ENCODE measurements around the gene EXOC6.

EXOC6 gene, protein sequence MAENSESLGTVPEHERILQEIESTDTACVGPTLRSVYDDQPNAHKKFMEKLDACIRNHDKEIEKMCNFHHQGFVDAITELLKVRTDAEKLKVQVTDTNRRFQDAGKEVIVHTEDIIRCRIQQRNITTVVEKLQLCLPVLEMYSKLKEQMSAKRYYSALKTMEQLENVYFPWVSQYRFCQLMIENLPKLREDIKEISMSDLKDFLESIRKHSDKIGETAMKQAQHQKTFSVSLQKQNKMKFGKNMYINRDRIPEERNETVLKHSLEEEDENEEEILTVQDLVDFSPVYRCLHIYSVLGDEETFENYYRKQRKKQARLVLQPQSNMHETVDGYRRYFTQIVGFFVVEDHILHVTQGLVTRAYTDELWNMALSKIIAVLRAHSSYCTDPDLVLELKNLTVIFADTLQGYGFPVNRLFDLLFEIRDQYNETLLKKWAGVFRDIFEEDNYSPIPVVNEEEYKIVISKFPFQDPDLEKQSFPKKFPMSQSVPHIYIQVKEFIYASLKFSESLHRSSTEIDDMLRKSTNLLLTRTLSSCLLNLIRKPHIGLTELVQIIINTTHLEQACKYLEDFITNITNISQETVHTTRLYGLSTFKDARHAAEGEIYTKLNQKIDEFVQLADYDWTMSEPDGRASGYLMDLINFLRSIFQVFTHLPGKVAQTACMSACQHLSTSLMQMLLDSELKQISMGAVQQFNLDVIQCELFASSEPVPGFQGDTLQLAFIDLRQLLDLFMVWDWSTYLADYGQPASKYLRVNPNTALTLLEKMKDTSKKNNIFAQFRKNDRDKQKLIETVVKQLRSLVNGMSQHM

DNA sequence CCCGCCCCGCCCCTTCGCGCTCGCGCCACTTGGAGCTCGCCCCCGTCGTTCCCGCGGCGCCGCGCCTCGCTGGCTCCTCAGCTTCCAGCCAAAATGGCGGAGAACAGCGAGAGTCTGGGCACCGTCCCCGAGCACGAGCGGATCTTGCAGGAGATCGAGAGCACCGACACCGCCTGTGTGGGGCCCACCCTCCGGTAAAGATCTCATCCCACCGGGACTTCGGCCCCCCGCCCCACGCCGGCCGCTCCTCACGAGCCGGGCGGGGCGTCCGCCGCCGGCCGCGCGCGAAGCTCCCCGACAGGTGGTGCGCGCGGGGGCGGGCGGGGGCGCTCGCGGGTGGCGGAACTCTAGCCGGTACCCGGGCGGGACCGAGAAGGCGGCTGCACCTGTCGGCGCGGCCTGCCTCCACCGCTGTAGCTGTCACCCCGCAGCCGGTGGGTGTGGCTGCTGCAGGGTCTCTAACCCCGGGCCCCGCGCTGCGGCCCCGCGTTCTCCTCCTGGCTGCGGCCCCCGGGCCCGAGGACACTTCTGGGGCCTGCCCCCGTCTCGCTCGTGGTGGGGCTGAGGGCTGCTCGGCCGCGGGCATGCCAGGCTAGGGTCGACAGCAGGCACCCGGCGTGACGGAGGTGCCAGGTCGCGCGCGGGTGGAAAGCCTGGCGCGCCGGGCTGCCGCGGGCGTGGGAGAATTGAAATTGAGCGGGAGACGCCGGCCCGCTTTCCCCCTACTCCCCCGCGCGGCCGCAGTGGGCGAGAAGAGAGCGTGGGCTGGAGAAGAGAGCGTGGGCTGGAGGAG is at the start of gene EXOC6:
TSS of gene EXOC6 (plus strand) at position 80 of the 793 bp plus-strand sequence. CDS start at position 94, 14 bp downstream.
- peak within 1 kb of the TSS; percentile 98 for H3K4me3 ChIP-seq (ENCODE audit: low read length)
- no peak for TF ChIP-seq ZNF274 (IDR thresholded peaks at IDR 0.05; ENCODE audit: low read depth, low read length)

DNA sequence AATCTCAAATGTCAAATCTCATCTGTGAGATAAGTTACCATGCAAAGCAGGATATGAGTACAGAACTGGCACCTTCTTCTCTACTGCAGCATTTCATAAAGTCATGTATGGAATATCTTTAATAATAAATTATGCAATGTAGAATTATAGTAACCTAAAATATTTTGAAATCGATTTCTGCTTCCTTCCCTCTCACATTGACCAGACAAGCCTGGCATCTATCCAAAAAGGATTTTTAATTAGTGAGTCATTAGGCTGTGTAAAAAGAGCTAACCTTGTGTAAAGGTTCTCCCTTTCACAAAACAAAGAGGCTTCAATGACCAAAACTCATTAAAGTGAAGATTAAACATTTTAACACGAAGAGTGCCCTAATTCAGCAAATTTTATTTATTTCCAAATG is 48.8 kb upstream of the EXOC6 start:
- H3K4me3 ChIP-seq (ENCODE audit: low read length) = no peak overlapping the region
- no peak for TF ChIP-seq ZNF274 (IDR thresholded peaks at IDR 0.05; ENCODE audit: low read depth, low read length)

DNA sequence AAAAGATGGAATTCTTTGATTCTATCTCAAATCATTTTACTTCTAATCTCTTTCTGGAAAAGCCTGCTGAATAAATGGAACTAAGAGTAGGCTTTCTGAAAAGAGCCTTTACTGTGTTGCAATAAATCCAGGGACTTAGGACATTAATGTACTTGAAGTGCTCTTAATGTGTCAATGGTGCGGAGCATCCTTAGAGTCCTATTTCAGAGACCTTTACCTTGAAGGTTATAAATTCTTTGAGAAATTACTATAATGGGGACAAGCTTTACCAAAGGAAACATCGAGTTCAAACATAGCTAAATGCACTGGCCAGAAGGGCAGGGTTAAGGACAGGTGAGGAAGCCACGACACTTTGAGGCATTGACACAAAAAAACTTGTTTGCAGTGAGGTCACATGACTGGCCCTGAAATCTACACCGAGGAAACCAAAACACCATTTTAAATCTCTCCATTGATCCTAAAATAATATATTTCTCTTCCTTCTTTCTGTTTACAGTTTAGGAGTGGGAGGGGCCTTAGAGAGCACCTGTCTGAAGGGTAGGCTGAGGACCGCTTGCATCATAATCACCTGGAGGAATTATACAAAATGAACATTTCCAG is 48.1 kb upstream of the EXOC6 start:
- TF ChIP-seq ZNF274 (IDR thresholded peaks at IDR 0.05; ENCODE audit: low read depth, low read length) = no peak
- H3K4me3 ChIP-seq (ENCODE audit: low read length) = no peak overlapping the region

DNA sequence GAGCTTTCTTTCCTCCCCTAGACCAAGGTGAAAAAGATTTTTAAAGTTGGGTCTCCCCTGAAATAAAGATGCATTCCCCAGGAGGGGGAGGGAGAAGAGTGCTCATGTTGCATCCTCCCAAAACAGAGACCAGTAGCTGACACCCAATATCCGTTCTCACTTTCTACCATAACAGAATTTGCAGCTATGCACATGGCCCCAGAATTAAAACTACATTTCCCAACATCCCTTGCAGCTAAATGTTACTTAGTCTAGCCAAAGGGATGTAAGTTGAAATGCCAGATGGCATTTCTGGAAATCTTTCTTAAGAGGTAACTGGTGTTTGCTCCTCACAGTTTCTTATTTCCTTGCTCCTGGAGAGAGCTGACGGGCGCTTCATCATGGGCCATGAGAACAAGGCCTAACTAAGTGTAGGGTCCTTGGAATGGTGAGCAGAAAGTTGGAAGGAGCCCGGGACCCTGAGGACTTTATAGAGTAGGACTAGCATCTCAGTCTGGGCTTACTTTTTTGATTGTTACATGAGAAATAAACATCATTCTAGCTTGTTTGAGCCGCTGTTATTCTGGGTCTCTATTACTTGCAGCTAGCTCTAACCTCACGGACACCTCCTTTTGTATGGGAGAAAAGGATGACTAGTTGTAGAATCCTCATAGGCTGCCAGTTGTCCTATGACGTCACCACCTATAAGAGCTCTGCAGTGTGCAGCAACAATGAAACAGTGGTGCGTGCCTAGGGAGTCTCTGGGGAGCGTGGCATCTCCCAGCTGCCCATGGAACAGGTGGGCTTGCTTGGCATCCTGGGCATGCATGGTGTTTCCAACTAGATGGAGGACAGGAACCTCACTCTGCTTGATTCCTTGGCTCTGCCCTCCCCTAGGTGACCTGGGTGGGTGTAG is 46.1 kb upstream of the EXOC6 start:
- TF ChIP-seq ZNF274 (IDR thresholded peaks at IDR 0.05; ENCODE audit: low read depth, low read length) = no peak
- no peak overlapping the region for H3K4me3 ChIP-seq (ENCODE audit: low read length)

DNA sequence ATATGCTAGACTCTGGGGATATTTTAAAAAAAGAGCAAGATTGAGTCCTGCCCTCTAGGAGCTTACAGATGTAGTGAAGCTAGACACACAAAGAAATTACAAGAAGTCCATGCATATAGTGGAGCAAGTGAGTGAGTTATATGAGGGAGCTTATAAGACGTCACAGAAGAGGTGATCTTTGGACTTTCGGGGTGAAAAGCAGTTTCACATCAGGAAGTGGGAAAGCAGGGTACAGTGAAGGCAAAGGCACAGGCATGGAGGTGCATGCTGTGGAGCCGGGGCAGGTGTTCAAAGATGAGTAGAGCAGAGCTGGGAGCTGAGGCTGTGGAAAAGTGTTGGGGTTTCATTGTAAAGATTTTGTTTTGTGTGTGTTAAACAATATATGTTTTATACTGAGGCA is 38.5 kb upstream of the EXOC6 start:
- no peak overlapping the region for H3K4me3 ChIP-seq (ENCODE audit: low read length)
- no peak for TF ChIP-seq ZNF274 (IDR thresholded peaks at IDR 0.05; ENCODE audit: low read depth, low read length)

DNA sequence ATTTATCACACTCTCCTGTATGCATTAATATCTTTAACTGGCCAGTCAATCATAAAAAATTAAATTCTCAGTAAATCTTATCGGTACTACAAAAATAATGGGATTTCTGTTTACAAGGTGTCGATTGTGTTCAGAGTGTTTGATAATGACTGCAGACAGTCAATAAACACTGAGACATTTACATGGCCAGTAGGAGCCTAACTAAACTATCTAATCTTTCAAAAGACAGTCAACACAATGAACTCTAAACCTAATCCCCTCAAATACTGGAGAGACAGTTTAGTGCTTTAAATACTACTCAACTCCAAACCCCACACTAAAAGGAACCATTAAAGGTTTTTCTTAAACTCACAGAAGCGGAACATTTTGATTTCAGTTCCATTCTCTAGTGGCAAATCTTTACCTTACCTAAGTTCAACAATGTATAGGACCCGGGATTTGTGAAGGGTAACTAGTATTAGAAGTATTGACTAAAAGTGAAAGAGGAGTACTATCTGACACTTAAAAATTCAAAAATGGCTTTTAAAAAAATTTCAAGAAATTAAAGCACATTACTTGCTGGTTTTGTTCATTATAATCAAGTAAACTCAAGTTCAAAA is 37.3 kb upstream of the EXOC6 start:
- TF ChIP-seq ZNF274 (IDR thresholded peaks at IDR 0.05; ENCODE audit: low read depth, low read length) = no peak
- H3K4me3 ChIP-seq (ENCODE audit: low read length) = no peak overlapping the region

DNA sequence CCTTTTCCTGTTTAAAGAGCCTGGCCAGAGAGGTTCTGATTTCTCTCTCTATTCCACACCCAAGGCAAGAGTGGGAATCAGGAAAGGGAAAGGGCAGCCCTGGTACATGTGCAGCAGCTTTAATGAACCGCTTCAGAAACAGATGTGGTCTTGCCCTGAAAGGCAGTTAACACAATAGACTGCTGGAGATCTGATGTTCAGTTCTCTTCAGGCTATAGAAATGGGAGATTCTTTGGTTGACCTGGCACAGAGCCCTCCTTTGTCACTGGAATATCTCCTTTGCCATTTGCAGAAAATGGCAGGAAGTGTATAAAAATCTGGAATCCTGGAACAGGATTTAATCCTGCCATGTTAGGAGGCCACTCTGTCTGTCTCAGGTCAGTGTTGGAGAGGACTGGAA is 36.3 kb upstream of the EXOC6 start:
- no peak for TF ChIP-seq ZNF274 (IDR thresholded peaks at IDR 0.05; ENCODE audit: low read depth, low read length)
- no peak overlapping the region for H3K4me3 ChIP-seq (ENCODE audit: low read length)

DNA sequence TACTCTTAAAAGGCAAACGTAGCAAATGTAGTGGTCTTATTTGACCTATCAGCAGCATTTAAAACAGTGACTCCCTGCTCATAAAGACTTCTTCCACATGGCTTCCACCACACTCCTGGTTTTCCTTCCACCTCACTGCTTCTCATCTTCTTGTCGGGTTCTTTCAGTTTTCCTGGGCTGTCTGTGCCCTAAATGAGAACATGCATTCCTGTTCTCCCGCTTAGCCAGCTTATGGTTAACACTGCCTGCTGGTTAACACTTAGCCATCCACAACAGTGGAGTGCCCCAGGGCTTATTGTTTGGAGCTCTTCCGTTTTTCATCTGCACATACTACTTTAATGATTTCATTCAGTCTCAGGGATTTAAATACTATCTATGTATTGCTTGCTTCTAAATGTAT is 34.3 kb upstream of the EXOC6 start:
- TF ChIP-seq ZNF274 (IDR thresholded peaks at IDR 0.05; ENCODE audit: low read depth, low read length) = no peak
- no peak overlapping the region for H3K4me3 ChIP-seq (ENCODE audit: low read length)

DNA sequence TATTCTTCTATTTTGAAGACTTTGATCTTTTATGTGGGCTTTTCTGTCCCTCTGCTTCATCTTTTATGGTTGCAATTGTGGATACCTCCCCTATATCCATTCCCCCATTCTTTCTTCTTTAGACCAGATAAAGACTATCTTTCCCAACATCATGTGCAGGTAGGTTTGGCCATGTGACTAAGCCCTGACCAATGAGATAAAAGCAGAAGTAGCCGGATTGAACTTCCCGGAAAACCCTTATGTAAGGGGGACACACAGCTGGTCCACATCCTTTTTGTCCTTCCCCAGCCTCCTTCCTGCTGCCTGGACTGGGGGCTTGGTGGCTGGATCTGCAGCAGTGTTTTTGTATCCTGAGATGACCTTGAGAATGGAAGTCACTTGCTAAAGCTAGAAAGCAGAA is 33.5 kb upstream of the EXOC6 start:
- no peak for TF ChIP-seq ZNF274 (IDR thresholded peaks at IDR 0.05; ENCODE audit: low read depth, low read length)
- no peak overlapping the region for H3K4me3 ChIP-seq (ENCODE audit: low read length)

DNA sequence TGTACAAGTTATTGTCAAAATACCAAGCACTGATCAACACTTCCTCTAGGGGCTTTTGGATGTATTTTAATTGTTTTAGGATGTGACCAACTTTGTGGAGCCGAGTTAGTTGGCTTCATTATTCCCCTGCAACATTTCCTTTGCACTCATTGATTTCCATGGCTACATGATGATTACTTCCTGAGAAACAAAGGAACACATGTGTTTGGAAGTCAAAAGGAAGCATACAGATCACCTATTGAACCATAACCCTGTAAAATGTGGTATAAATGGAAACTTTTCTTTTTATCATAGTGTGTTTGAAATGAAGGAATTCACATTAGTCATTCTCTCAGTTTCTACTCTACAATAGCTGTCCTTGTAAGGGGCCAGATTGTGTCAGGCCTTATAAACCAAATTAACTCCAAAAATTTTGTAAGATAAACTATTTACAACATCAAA is 32.2 kb upstream of the EXOC6 start:
- no peak for TF ChIP-seq ZNF274 (IDR thresholded peaks at IDR 0.05; ENCODE audit: low read depth, low read length)
- no peak overlapping the region for H3K4me3 ChIP-seq (ENCODE audit: low read length)

DNA sequence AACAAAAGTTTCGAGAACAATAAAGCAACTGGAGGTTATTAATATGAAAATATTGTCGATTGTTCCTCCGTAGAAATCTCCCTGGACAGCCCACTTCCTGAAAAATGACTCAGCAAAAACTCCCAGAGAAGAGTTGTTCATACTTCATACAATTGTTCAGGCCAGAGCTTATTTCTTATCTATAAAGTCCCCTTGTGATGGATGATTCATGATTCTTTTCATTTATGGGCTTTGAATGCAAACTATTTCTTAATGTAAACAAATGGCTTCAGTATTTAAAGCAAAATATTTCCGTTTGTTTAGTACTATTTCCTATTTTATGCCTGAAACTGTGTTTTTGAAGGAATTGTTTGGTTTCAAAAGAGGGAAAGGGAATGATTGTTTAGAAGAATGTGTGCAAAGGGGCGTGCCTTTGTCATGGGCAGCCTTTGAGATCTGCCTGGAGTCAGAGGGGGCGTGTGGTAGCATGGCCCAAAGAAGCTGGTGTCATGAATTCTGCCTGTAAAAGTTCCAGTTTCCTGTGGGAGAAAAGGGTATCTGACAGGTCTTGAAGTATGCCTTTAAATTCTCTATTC is 26.2 kb upstream of the EXOC6 start:
- no peak overlapping the region for H3K4me3 ChIP-seq (ENCODE audit: low read length)
- no peak for TF ChIP-seq ZNF274 (IDR thresholded peaks at IDR 0.05; ENCODE audit: low read depth, low read length)

DNA sequence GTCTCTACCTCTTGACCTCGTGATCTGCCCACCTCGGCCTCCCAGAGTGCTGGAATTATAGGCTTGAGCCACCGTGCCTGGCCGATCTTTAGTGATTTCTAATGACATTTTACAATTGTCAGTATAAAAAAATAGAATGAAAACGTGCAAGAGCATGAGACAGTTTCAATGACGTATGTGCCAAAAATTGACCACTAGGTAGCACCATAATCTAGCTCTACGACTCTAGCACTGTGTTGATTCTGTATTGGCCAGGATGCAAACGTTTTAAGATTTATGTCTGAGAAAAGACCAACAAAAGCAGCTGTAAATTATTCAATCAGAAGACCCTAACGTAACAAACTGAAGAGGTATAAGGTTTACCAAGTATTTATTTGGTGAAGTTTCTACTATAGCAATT is 25.4 kb upstream of the EXOC6 start:
- H3K4me3 ChIP-seq (ENCODE audit: low read length) = no peak overlapping the region
- TF ChIP-seq ZNF274 (IDR thresholded peaks at IDR 0.05; ENCODE audit: low read depth, low read length) = no peak

Data from GM08714 (cell line).